AG08396 (cell line): ENCODE data around the gene PTRHD1.
"Not testable (repeated sequence)": the region's sequence is repeated elsewhere in the genome, so short reads cannot be mapped to it uniquely, and the experiment has no call there.

Experiments used
- DNase-seq: peaks from one replicate; pipeline ENCODE4 v3.0.0; 2012; ENCODE audit warnings: low spot score, mixed read lengths

PTRHD1 gene

GRCh38 chr2:24809316-24810007, 16.3 kb upstream of the PTRHD1 start:
- no peak for DNase-seq

GRCh38 chr2:24806661-24807036, 13.5 kb upstream of the PTRHD1 start:
- no peak for DNase-seq

GRCh38 chr2:24805811-24806660, 12.8 kb upstream of the PTRHD1 start:
- not testable (repeated sequence) for DNase-seq

- DNase-seq, result not testable (repeated sequence)
Measured at GRCh38 chr2:24800487-24800886, 7.3 kb upstream of the PTRHD1 start.

GRCh38 chr2:24797644-24798043, 4.5 kb upstream of the PTRHD1 start:
- DNase-seq, result no peak

- peak; percentile 37 for DNase-seq
Measured at GRCh38 chr2:24793761-24794435, 707 bp upstream of the PTRHD1 start.

- no peak for DNase-seq
Measured at GRCh38 chr2:24792542-24792873, 683 bp downstream of the PTRHD1 start.

GRCh38 chr2:24791452-24791851, 1.7 kb downstream of the PTRHD1 start:
- no peak for DNase-seq

GRCh38 chr2:24788816-24789215, 4.4 kb downstream of the PTRHD1 start:
- no peak for DNase-seq

- DNase-seq, result no peak
Measured at GRCh38 chr2:24787532-24787931, 5.7 kb downstream of the PTRHD1 start.

GRCh38 chr2:24785671-24786321, 7.4 kb downstream of the PTRHD1 start:
- DNase-seq, result no peak

GRCh38 chr2:24783641-24784040, 9.6 kb downstream of the PTRHD1 start:
- DNase-seq, result no peak

GRCh38 chr2:24779116-24779515, 14.1 kb downstream of the PTRHD1 start:
- no peak for DNase-seq

- no peak for DNase-seq
Measured at GRCh38 chr2:24774373-24774772, 18.8 kb downstream of the PTRHD1 start.

GRCh38 chr2:24771764-24772586, 21.2 kb downstream of the PTRHD1 start:
- DNase-seq, result no peak

- no peak for DNase-seq
Measured at GRCh38 chr2:24771061-24771460, 22.1 kb downstream of the PTRHD1 start.

GRCh38 chr2:24768601-24769000, 24.6 kb downstream of the PTRHD1 start:
- no peak for DNase-seq

- no peak for DNase-seq
Measured at GRCh38 chr2:24768013-24768412, 25.2 kb downstream of the PTRHD1 start.

- DNase-seq, result no peak
Measured at GRCh38 chr2:24766609-24767008, 26.6 kb downstream of the PTRHD1 start.

GRCh38 chr2:24763843-24764242, 29.3 kb downstream of the PTRHD1 start:
- no peak for DNase-seq

- no peak for DNase-seq
Measured at GRCh38 chr2:24762518-24762917, 30.7 kb downstream of the PTRHD1 start.

GRCh38 chr2:24761866-24762265, 31.3 kb downstream of the PTRHD1 start:
- no peak for DNase-seq
